H54 (cell line): Measurements from ENCODE around the gene CYP4F3.

Experiments
- DNase-seq: peaks from one replicate; pipeline ENCODE4 v3.0.0; 2011; ENCODE audit warnings: low spot score, mixed read lengths; ENCODE audit not compliant: insufficient read length
- FAIRE-seq: peaks from 3 replicates; lab custom pipeline; 2011; peaks lifted over from hg19 to GRCh38; lab: Jason Lieb, UNC
- POLR2A ChIP-seq: IDR thresholded peaks from 2 replicates; pipeline ENCODE4 v1.6.1; 2011; ENCODE audit warnings: low read depth, mild to moderate bottlenecking, low read length

Gene CYP4F3

GRCh38 chr19:15621801-15622200 is 18.9 kb upstream of the CYP4F3 start:
- no peak for TF ChIP-seq POLR2A
- DNase-seq, result no peak
- no peak for FAIRE-seq

GRCh38 chr19:15622991-15623390 is 17.7 kb upstream of the CYP4F3 start:
- TF ChIP-seq POLR2A, result no peak
- no peak for FAIRE-seq
- DNase-seq, result no peak

GRCh38 chr19:15623711-15624318 is 16.9 kb upstream of the CYP4F3 start:
- no peak for DNase-seq
- FAIRE-seq, result no peak
- TF ChIP-seq POLR2A, result no peak

- FAIRE-seq, result no peak
- no peak for TF ChIP-seq POLR2A
- no peak for DNase-seq
These were observed 12.3 kb upstream of the CYP4F3 start for GRCh38 chr19:15628236-15629002.

- DNase-seq (peak; percentile 77), FAIRE-seq (peak; percentile 79)
- no peak for TF ChIP-seq POLR2A
These were observed 11.5 kb upstream of the CYP4F3 start for GRCh38 chr19:15629003-15629880.

GRCh38 chr19:15631817-15632216 is 8.9 kb upstream of the CYP4F3 start:
- no peak for DNase-seq
- no peak for TF ChIP-seq POLR2A

GRCh38 chr19:15633082-15633835 is 7.4 kb upstream of the CYP4F3 start:
- FAIRE-seq, result no peak
- no peak for DNase-seq
- no peak for TF ChIP-seq POLR2A

More at GRCh38 chr19:15631817-15632216, 8.9 kb upstream of the CYP4F3 start:
- FAIRE-seq, result no peak

GRCh38 chr19:15634105-15634504 is 6.6 kb upstream of the CYP4F3 start:
- DNase-seq, result no peak
- no peak for FAIRE-seq
- no peak for TF ChIP-seq POLR2A

GRCh38 chr19:15635016-15635805 is 5.5 kb upstream of the CYP4F3 start:
- no peak for TF ChIP-seq POLR2A
- DNase-seq (no peak), FAIRE-seq (no peak)

GRCh38 chr19:15636026-15636425 is 4.7 kb upstream of the CYP4F3 start:
- no peak for FAIRE-seq
- TF ChIP-seq POLR2A, result no peak
- DNase-seq, result no peak

- TF ChIP-seq POLR2A, result no peak
- no peak for FAIRE-seq
These were observed 1.1 kb upstream of the CYP4F3 start for GRCh38 chr19:15639596-15639995.

GRCh38 chr19:15640904-15641597 is 354 bp downstream of the CYP4F3 start:
- DNase-seq, result no peak
- TF ChIP-seq POLR2A, result no peak
- FAIRE-seq, result no peak

More at GRCh38 chr19:15639596-15639995, 1.1 kb upstream of the CYP4F3 start:
- DNase-seq, result no peak
